Body of pancreas (tissue), 4 donors: ENCODE measurements around the gene NT5C2.

ENCODE experiments used
- POLR2A ChIP-seq, 3 donors: fragments of 450-650 bp; IDR thresholded peaks; one replicate each; pipeline ENCODE4 v1.6.1; 2016; ENCODE audit warnings: antibody characterized with exemption in 3 of 3, mild to moderate bottlenecking in 2 of 3
- TF ChIP-seq, protein P1 (sequence below), 7 experiments: fragments of 450-650 bp in 4 of 7; fragments of 200-600 bp in 3 of 7; sonication (generic) in 3 of 7; IDR thresholded peaks; one replicate each; pipeline ENCODE4 v1.5.1; 2016 to 2019; ENCODE audit warnings: antibody characterized with exemption in 7 of 7

DNA sequence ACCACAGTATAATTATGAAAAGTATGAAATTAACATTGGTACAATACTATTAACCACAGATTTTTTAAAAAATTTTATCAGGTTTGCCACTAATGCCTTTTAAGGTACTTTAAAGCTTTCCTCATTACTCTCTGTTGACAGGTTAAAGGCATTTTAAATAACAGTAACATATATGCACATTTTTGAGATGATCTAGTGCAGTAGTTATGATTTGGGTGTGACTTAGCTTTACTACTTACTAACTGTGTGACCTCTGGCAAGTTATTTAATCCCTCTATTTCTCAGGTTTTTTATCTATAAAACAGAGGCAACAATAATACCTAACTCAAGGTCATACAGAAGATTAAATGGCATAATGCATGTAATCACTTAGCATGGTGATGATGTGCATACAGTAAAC, 94.8 kb downstream of the NT5C2 start:
- TF ChIP-seq, protein P1, sequence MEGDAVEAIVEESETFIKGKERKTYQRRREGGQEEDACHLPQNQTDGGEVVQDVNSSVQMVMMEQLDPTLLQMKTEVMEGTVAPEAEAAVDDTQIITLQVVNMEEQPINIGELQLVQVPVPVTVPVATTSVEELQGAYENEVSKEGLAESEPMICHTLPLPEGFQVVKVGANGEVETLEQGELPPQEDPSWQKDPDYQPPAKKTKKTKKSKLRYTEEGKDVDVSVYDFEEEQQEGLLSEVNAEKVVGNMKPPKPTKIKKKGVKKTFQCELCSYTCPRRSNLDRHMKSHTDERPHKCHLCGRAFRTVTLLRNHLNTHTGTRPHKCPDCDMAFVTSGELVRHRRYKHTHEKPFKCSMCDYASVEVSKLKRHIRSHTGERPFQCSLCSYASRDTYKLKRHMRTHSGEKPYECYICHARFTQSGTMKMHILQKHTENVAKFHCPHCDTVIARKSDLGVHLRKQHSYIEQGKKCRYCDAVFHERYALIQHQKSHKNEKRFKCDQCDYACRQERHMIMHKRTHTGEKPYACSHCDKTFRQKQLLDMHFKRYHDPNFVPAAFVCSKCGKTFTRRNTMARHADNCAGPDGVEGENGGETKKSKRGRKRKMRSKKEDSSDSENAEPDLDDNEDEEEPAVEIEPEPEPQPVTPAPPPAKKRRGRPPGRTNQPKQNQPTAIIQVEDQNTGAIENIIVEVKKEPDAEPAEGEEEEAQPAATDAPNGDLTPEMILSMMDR (IDR thresholded peaks at IDR 0.05) = no peak
- no peak for TF ChIP-seq POLR2A (IDR thresholded peaks at IDR 0.05)
